ENCODE results near the gene COX4I1. TPM values are rescaled to one million over a fixed set of nuclear protein-coding genes. Genes with fewer than 3 reads are reported as not detected.

COX4I1 gene
- total and polyA plus RNA-seq, 2 donors (not counting 1 experiment from before 2014, with no cell fraction given) = 759 to 813 TPM

DNA sequence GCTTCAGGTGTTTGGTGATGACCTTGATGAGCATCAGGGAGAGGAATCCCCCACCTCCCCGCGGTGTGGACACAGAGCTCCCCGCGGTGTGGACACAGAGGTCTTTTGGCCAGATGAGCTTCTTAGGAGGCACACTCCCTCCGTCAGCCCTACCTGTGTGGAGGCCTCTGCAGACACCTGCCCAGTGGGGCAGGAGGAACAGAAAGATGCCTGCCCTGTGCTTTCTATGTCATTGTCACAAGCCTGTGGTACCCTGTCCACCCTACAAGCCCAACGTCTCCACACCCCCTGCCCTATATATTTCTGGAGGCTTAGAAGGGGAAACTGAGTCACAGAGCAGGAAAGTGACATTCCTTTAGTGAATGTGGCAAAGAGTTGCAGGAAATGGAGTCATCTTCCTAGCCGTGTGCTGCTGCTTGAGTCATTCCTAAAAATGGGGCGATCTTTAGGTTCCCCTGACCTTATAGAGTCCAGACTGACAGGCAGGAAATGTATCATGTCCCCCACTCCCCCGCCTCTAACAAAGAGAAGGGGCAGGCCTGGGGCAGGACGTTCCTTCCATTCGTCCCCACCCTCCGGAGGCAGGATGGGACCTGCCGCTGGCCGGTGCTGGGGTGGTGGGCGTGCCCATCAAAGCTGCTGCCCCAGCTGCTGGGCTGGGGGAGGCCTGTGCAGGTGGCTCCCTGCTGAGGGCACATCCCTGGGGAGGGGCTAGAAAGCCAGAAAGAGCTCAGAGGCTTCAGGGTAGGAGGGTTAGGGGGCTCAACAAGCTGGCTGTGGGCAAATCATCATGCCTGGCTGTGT is 47.6 kb upstream of the COX4I1 start:
- 28% methylated on average over 12 of the region's 15 CpGs for WGBS (ENCODE audit: insufficient coverage)
- ChIA-PET CTCF (interaction anchor here (0.8 to 3.4 kb wide), 10 partner anchors 10 to 264 kb away, joined by 3 to 11 read pairs (median 4); no protein-coding TSS in a partner anchor), POLR2A (interaction anchor here (0.7 to 4.0 kb wide), 4 partner anchors 9 to 48 kb away, joined by 7 to 24 read pairs (median 16); no protein-coding TSS in a partner anchor)
- H3K9me3 ChIP-seq (ENCODE audit: control extremely low read depth in 1 of 3, control insufficient read depth in 2 of 3, insufficient read depth in 1 of 3, low read length in 2 of 3) = peaks cover 0 to under 1% (median 0%) of the 10 kb centered on the region in 3 donors
- peak overlapping the region; percentile 100 for H3K27ac Mint-ChIP-seq
- H3K27ac ChIP-seq (ENCODE audit: low read length in 2 of 2) = peak overlapping the region; percentile 27 to 37
- peaks cover 24% of the 10 kb centered on the region for H4K20me1 ChIP-seq (ENCODE audit: control insufficient read depth, insufficient read depth, low read length, poor library complexity, severe bottlenecking)
- H3K9me3 Mint-ChIP-seq (ENCODE audit: insufficient read depth) = no peaks in the 10 kb centered on the region
- H3K27me3 ChIP-seq (replicated peaks in 1 of 4; ENCODE audit: control extremely low read depth in 1 of 4, control insufficient read depth in 3 of 4, insufficient read depth in 4 of 4, low read length in 3 of 4) = no peaks in the 10 kb centered on the region
- peaks cover 27% of the 10 kb centered on the region for H3K79me2 ChIP-seq (ENCODE audit: control insufficient read depth, insufficient read depth, low read length)
- H3K9ac ChIP-seq (ENCODE audit: low read length) = peak overlapping the region; percentile 78
- TF ChIP-seq CTCF (IDR thresholded peaks at IDR 0.05) (no peak), EZH2 (IDR thresholded peaks at IDR 0.05; ENCODE audit: borderline replicate concordance, insufficient read depth, low read depth, low read length, poor library complexity, severe bottlenecking) (no peak)
- H3K27me3 Mint-ChIP-seq = no peaks in the 10 kb centered on the region
- H3K4me1 ChIP-seq (ENCODE audit: control insufficient read depth in 2 of 2, insufficient read depth in 2 of 2, low read length in 2 of 2) = peaks cover 81 to 94% of the 10 kb centered on the region in 2 donors
- H3K4me3 Mint-ChIP-seq = peak overlapping the region; percentile 79
- H3K4me2 ChIP-seq (replicated peaks; ENCODE audit: low read depth, low read length, poor library complexity, severe bottlenecking) = peak overlapping the region; percentile 92
- peak overlapping the region; percentile 54 for H2AFZ ChIP-seq (ENCODE audit: insufficient read depth, low read depth, low read length, poor library complexity, severe bottlenecking)
- H3K4me3 ChIP-seq (ENCODE audit: control extremely low read depth in 1 of 5, extremely low read depth in 1 of 5, insufficient read depth in 1 of 5, low read depth in 2 of 5, low read length in 4 of 5) = peak overlapping the region in 4 of 5 experiments; percentile 43 to 76 (median 62)
- intact Hi-C loops (cut with micrococcal nuclease) = loop anchor here (1.0 to 2.0 kb wide), 3 partner anchors 17 to 139 kb away; partner anchors contain the start of genes COX4I1, EMC8 and GSE1
- peaks cover 0 to 3% of the 10 kb centered on the region in 2 experiments for H3K36me3 ChIP-seq (replicated peaks in 1 of 2; ENCODE audit: control extremely low read depth in 1 of 2, control insufficient read depth in 1 of 2, extremely low read depth in 1 of 2, insufficient read depth in 2 of 2, low read length in 1 of 2)
- H3K4me1 Mint-ChIP-seq = peaks cover 73% of the 10 kb centered on the region
- ATAC-seq (ENCODE audit: low read depth) = no peak
- peak; percentile 50 for DNase-seq

Data from B cell (primary cell).